CD4-positive, alpha-beta T cell (primary cell): ENCODE measurements around the gene PVALEF. TPM values are rescaled to one million over a fixed set of nuclear protein-coding genes. Genes with fewer than 3 reads are reported as not detected.

Experiments used
- ATAC-seq: fragments of 200-7000 bp; cut with Tn5 transposase; one replicate; pipeline ENCODE4 v1.10.0; 2022; ENCODE audit warnings: mild to moderate bottlenecking; ENCODE audit not compliant: poor library complexity
- CTCF ChIA-PET: fragments of 350-600 bp; sonication (Branson Sonifier 250); formaldehyde crosslinking; loops from one replicate; lab custom pipeline; 2021; ENCODE audit warnings: antibody characterized with exemption, inconsistent platforms; lab: Charles Lee
- POLR2A ChIA-PET: fragments of 350-600 bp; sonication (Branson Sonifier 250); formaldehyde crosslinking; loops from one replicate; lab custom pipeline; 2021; ENCODE audit warnings: antibody characterized with exemption, inconsistent platforms; lab: Charles Lee
- DNase-seq, 14 experiments: peaks; one replicate each; pipeline ENCODE4 v3.0.0-alpha.2; 2013 to 2020; ENCODE audit warnings: mixed read lengths in 2 of 14
- H3K27ac ChIP-seq, 2 donors: one replicate each; pipeline versions ENCODE4 v1.5.1 to v1.7.0; 2013; ENCODE audit warnings: low read length in 2 of 2, low read depth in 1 of 2, mild to moderate bottlenecking in 1 of 2
- H3K27me3 ChIP-seq, 2 experiments: 1 replicate in 1 of 2; 2 replicates in 1 of 2; pipeline versions ENCODE4 v1.6.1 to v1.7.0; 2013; ENCODE audit warnings: low read length in 2 of 2, control low read depth in 1 of 2, mild to moderate bottlenecking in 1 of 2, moderate library complexity in 1 of 2; ENCODE audit not compliant: insufficient read depth in 2 of 2, control insufficient read depth in 1 of 2
- H3K36me3 ChIP-seq: one replicate; pipeline ENCODE4 v1.6.1; 2013; ENCODE audit warnings: low read length, control low read depth; ENCODE audit not compliant: insufficient read depth
- H3K4me1 ChIP-seq: one replicate; pipeline ENCODE4 v1.6.1; 2013; ENCODE audit warnings: low read length, control low read depth; ENCODE audit not compliant: insufficient read depth
- H3K4me3 ChIP-seq: one replicate; pipeline ENCODE4 v1.5.1; 2013; ENCODE audit warnings: mild to moderate bottlenecking, low read length, moderate library complexity
- H3K9me3 ChIP-seq, 2 experiments: 1 replicate in 1 of 2; 2 replicates in 1 of 2; pipeline versions ENCODE4 v1.6.1 to v1.7.0; 2013; ENCODE audit warnings: low read length in 2 of 2, mild to moderate bottlenecking in 2 of 2, control low read depth in 1 of 2, moderate library complexity in 1 of 2; ENCODE audit not compliant: control insufficient read depth in 1 of 2, insufficient read depth in 1 of 2
- H3K27ac Mint-ChIP-seq: one replicate; pipeline ENCODE4 v1.8.0; 2020; ENCODE audit warnings: mixed read lengths
- H3K27me3 Mint-ChIP-seq: one replicate; pipeline ENCODE4 v1.8.0; 2021; ENCODE audit warnings: mixed read lengths
- H3K36me3 Mint-ChIP-seq: one replicate; pipeline ENCODE4 v1.8.0; 2021; ENCODE audit warnings: low read depth, mixed read lengths
- H3K4me1 Mint-ChIP-seq: one replicate; pipeline ENCODE4 v1.8.0; 2021; ENCODE audit warnings: low read depth, mixed read lengths
- H3K4me3 Mint-ChIP-seq: one replicate; pipeline ENCODE4 v1.8.0; 2020; ENCODE audit warnings: mild to moderate bottlenecking, mixed read lengths
- H3K9me3 Mint-ChIP-seq: one replicate; pipeline ENCODE4 v1.8.0; 2020; ENCODE audit warnings: mixed read lengths
- CTCF ChIP-seq: fragments of 200-600 bp; IDR thresholded peaks from one replicate; pipeline ENCODE4 v1.8.0; 2022; ENCODE audit warnings: antibody characterized with exemption, mild to moderate bottlenecking
- intact Hi-C, 2 experiments: fragments of 100-400 bp; cut with DNase I in 1 of 2; cut with micrococcal nuclease in 1 of 2; formaldehyde crosslinking; loops; one replicate each; pipeline versions ENCODE4 v1.15.1 to v1.9.0; 2023 to 2025; cut with DNase I, micrococcal nuclease
- total RNA-seq, 174 experiments: library from RNA in 2 of 174; stranded (reverse) in 2 of 174; gene quantifications; one replicate each; pipeline ENCODE4 v1.2.3 and lab custom pipeline; 2021 to 2026

Gene PVALEF
- total RNA-seq, 2 experiments from 2014 or later: not detected

- H3K27me3 ChIP-seq: no peaks in the 10 kb centered on the region
- H3K27ac ChIP-seq: no peak overlapping the region
- intact Hi-C loops: no loop called here
- Mint-ChIP-seq H3K4me3 (no peak overlapping the region), H3K27me3 (no peaks in the 10 kb centered on the region), H3K9me3 (no peaks in the 10 kb centered on the region), H3K36me3 (no peaks in the 10 kb centered on the region), H3K27ac (no peak overlapping the region), H3K4me1 (no peaks in the 10 kb centered on the region)
- CTCF ChIA-PET: interaction anchor here (4.8 kb wide), 1 partner anchor 16 kb away, joined by 13 read pairs; no protein-coding TSS in a partner anchor
- no peak for TF ChIP-seq CTCF
- no peak for DNase-seq
- ATAC-seq: no peak
- H3K9me3 ChIP-seq: peaks cover 0 to 13% of the 10 kb centered on the region in 2 experiments
- H3K36me3 ChIP-seq: no peaks in the 10 kb centered on the region
- no peak overlapping the region for H3K4me3 ChIP-seq
- POLR2A ChIA-PET: no interaction called here
- peaks cover 14% of the 10 kb centered on the region for H3K4me1 ChIP-seq
These were observed 47.6 kb upstream of the PVALEF start for GRCh38 chr17:81117672-81118198.

GRCh38 chr17:81118308-81119221 is 46.7 kb upstream of the PVALEF start:
- ATAC-seq: no peak

More at GRCh38 chr17:81118308-81119221, 46.7 kb upstream of the PVALEF start:
- Mint-ChIP-seq H3K4me3 (no peak overlapping the region), H3K27me3 (no peaks in the 10 kb centered on the region), H3K27ac (no peak overlapping the region), H3K36me3 (no peaks in the 10 kb centered on the region), H3K9me3 (no peaks in the 10 kb centered on the region), H3K4me1 (no peaks in the 10 kb centered on the region)
- Histone ChIP-seq H3K9me3 (peaks cover 0 to 13% of the 10 kb centered on the region in 2 experiments), H3K27me3 (no peaks in the 10 kb centered on the region), H3K27ac (no peak overlapping the region), H3K36me3 (no peaks in the 10 kb centered on the region), H3K4me3 (peak overlapping the region; percentile 5), H3K4me1 (peaks cover 14% of the 10 kb centered on the region)
- POLR2A ChIA-PET: no interaction called here
- intact Hi-C loops: no loop called here
- CTCF ChIA-PET: interaction anchor here (4.8 kb wide), 1 partner anchor 17 kb away, joined by 13 read pairs; no protein-coding TSS in a partner anchor
- peak in 1 of 14 experiments; percentile 41 for DNase-seq
- TF ChIP-seq CTCF: no peak
